ENCODE data around the gene EPN2. TPM values are rescaled to one million over a fixed set of nuclear protein-coding genes. Genes with fewer than 3 reads are reported as not detected.

Gene EPN2
- total RNA-seq, 6 donors from 2014 or later, result 26.3 to 64.5 (median 47.9) TPM

DNA sequence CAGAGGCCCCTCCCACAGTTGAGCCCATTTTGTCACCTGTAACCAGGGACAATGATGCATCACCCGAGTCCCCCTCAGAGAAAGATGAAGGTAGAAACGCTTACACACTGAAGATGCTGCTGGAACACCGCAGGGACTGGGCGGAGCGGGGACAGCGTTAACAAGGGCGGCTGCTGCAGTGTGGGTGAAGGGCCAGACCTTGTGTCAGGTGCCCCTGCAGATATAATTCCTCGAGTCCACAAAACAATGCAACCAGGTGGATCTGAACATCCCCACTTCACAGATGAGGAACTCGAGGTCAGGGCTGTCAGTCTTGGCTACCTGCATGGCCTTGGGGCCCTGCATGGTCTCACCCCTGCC, 134.8 kb downstream of the EPN2 start:
- Histone ChIP-seq H3K4me1 (peaks cover 24 to 46% (median 36%) of the 10 kb centered on the region in 4 donors), H3K4me3 (no peak overlapping the region), H3K9me3 (no peaks in the 10 kb centered on the region), H3K27ac (no peak overlapping the region), H3K36me3 (no peaks in the 10 kb centered on the region), H3K27me3 (no peaks in the 10 kb centered on the region)
- TF ChIP-seq EP300 (IDR thresholded peaks at IDR 0.05) (no peak), POLR2A (IDR thresholded peaks at IDR 0.05) (no peak), POLR2AphosphoS5 (IDR thresholded peaks at IDR 0.05) (no peak)
- TF ChIP-seq, protein P1, sequence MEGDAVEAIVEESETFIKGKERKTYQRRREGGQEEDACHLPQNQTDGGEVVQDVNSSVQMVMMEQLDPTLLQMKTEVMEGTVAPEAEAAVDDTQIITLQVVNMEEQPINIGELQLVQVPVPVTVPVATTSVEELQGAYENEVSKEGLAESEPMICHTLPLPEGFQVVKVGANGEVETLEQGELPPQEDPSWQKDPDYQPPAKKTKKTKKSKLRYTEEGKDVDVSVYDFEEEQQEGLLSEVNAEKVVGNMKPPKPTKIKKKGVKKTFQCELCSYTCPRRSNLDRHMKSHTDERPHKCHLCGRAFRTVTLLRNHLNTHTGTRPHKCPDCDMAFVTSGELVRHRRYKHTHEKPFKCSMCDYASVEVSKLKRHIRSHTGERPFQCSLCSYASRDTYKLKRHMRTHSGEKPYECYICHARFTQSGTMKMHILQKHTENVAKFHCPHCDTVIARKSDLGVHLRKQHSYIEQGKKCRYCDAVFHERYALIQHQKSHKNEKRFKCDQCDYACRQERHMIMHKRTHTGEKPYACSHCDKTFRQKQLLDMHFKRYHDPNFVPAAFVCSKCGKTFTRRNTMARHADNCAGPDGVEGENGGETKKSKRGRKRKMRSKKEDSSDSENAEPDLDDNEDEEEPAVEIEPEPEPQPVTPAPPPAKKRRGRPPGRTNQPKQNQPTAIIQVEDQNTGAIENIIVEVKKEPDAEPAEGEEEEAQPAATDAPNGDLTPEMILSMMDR (IDR thresholded peaks at IDR 0.05), result no peak
- peak in 1 of 2 donors; percentile 58 for DNase-seq
- 74 to 81% methylated on average over 9 of the region's 9 CpGs for WGBS, 2 donors
- no peak for ATAC-seq (ENCODE audit: low FRiP score in 2 of 2)

DNA sequence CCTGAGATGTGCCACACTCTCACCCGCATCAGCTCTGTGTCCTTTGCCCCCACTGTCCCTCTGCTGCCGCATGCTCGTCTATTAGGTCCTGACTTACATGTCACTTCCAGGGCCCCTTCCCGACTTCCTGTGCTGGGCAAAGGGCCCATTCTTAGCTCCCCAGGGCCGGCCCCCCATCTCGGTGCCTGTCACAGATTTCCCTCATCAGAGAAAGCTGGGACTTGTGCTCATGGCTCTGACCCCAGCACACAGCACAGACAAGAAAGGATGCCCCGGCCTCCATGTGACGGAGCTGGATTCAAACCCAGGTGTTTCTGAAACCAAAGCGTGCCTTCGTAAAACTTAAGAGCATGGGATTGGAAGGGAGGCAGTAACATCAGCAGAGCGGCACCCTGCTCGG, 135.3 kb downstream of the EPN2 start:
- no peak for ATAC-seq (ENCODE audit: low FRiP score in 2 of 2)
- no peak overlapping the region for H3K27ac ChIP-seq

DNA sequence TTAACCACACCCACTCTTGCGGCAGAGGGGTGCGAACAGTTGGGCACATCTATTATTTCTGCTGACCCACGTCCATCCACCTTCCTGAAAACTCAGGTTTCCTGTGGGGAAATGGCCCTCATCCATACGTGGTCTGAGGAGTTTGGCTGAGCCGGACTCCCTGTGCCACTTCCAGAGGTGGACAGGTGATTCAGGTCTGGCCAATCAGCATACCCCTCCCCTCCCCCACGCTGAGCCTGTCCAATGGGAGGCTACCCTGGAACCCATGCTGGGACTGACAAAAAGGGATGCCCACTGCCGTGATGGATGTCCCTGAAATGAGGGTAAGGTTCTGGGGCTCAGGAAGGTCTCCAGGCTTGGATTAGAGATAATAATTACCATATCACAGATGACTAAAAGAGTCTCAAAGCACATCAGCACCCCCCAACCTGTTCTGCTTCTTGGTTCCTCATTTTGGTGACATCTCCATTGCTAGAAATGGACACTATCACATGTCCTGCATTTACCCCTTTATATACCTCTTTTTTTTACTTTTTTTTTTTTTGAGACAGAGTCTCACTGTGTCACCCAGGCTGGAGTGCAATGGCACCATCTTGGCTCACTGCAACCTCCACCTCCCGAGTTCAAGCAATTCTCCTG, 135.8 kb downstream of the EPN2 start:
- no peak for ATAC-seq (ENCODE audit: low FRiP score in 2 of 2)
- H3K36me3 ChIP-seq, result no peaks in the 10 kb centered on the region
- H3K4me1 ChIP-seq, result peaks cover 27 to 49% (median 38%) of the 10 kb centered on the region in 4 donors

More for the DNA sequence above, 135.3 kb downstream of the EPN2 start:
- DNase-seq, result no peak
- Histone ChIP-seq H3K27me3 (no peaks in the 10 kb centered on the region), H3K9me3 (no peaks in the 10 kb centered on the region), H3K4me3 (no peak overlapping the region), H3K36me3 (no peaks in the 10 kb centered on the region), H3K4me1 (peaks cover 27 to 49% (median 38%) of the 10 kb centered on the region in 4 donors)
- WGBS, 2 donors, result 69 to 76% methylated on average over 11 to 12 of the region's 12 CpGs
- TF ChIP-seq EP300 (IDR thresholded peaks at IDR 0.05) (no peak), POLR2AphosphoS5 (IDR thresholded peaks at IDR 0.05) (no peak), POLR2A (IDR thresholded peaks at IDR 0.05) (no peak)
- TF ChIP-seq, protein P1 (IDR thresholded peaks at IDR 0.05), result no peak

DNA sequence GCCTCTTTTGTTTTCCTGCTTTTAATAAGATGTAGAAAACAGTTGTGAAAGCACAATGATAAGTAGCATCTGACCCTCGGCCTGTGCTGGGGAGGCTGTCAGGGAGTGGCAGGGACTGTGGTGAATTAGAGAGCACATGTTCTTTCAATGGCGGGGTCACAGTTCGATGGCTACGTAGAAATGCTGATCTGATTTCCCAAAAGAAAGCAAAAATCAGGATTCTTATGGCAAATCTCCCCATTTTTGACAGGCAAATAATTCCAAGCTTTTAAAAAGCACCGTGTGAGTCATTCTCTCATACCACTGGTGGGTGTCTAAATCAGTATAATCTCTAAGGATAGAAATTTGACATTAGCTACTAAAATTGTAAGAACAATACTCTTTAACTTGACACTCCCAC, 137.0 kb downstream of the EPN2 start:
- WGBS, 2 donors, result 87 to 93% methylated on average over 5 of the region's 5 CpGs

More for the DNA sequence above, 135.8 kb downstream of the EPN2 start:
- DNase-seq, result no peak
- H3K27ac ChIP-seq, result no peak overlapping the region
- no peaks in the 10 kb centered on the region for H3K27me3 ChIP-seq
- TF ChIP-seq POLR2AphosphoS5 (IDR thresholded peaks at IDR 0.05), result no peak
- H3K9me3 ChIP-seq, result no peaks in the 10 kb centered on the region
- no peak overlapping the region for H3K4me3 ChIP-seq
- 84% methylated on average over 8 of the region's 8 CpGs for WGBS, 2 donors

DNA sequence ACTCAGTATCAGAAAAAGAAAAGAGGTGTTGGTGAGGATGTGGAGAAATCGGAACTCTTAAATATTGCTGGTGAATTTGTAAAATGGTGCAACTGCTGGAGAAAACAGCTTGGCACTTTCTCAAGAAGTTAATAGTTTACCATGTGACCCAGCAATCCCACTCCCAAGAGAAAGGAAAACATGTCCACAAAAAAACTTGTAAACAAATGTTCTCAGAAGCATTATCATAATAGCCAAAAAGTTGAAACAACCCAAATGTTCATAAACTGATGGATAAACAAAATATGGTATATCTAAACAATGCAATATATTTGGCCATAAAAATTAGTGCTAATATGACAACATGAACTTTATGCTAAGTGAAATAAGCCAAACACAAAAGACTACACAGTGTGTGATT, 138.6 kb downstream of the EPN2 start:
- Histone ChIP-seq H3K9me3 (no peaks in the 10 kb centered on the region), H3K27me3 (no peaks in the 10 kb centered on the region), H3K36me3 (peaks cover 4 to 12% (median 11%) of the 10 kb centered on the region in 4 donors), H3K27ac (no peak overlapping the region), H3K4me3 (no peak overlapping the region), H3K4me1 (peaks cover 24 to 41% (median 34%) of the 10 kb centered on the region in 4 donors)
- TF ChIP-seq POLR2AphosphoS5 (IDR thresholded peaks at IDR 0.05) (no peak), EP300 (IDR thresholded peaks at IDR 0.05) (no peak), POLR2A (IDR thresholded peaks at IDR 0.05) (no peak)
- TF ChIP-seq, protein P1 (IDR thresholded peaks at IDR 0.05), result no peak
- DNase-seq (no peak), ATAC-seq (ENCODE audit: low FRiP score in 2 of 2) (no peak)
- 74 to 85% methylated on average over 1 of the region's 1 CpG for WGBS, 2 donors

More for the DNA sequence above, 137.0 kb downstream of the EPN2 start:
- Histone ChIP-seq H3K4me3 (no peak overlapping the region), H3K9me3 (no peaks in the 10 kb centered on the region), H3K27me3 (no peaks in the 10 kb centered on the region), H3K36me3 (no peaks in the 10 kb centered on the region), H3K27ac (no peak overlapping the region), H3K4me1 (peaks cover 30 to 49% (median 41%) of the 10 kb centered on the region in 4 donors)
- ATAC-seq (ENCODE audit: low FRiP score in 2 of 2), result no peak
- no peak for TF ChIP-seq POLR2AphosphoS5 (IDR thresholded peaks at IDR 0.05)
- TF ChIP-seq POLR2A (IDR thresholded peaks at IDR 0.05), result no peak
- TF ChIP-seq, protein P1 (IDR thresholded peaks at IDR 0.05), result no peak
- no peak for TF ChIP-seq EP300 (IDR thresholded peaks at IDR 0.05)
- DNase-seq, result no peak
